HepG2 (cell line): Measurements from ENCODE around the gene ABAT. TPM values are rescaled to one million over a fixed set of nuclear protein-coding genes. Genes with fewer than 3 reads are reported as not detected.

Experiments used
- ADNP ChIP-seq: sonication (generic); formaldehyde crosslinking; IDR thresholded peaks from 2 replicates; pipeline ENCODE4 v1.4.0; 2020; ENCODE audit warnings: missing genetic modification reagents
- ARNTL ChIP-seq: sonication (generic); formaldehyde crosslinking; IDR thresholded peaks from 2 replicates; pipeline ENCODE4 v1.4.0; 2020; ENCODE audit warnings: mild to moderate bottlenecking, missing genetic modification reagents
- ATF1 ChIP-seq: IDR thresholded peaks from 2 replicates; pipeline ENCODE4 v1.6.1; 2016; ENCODE audit warnings: mild to moderate bottlenecking, control low read depth
- ATF5 ChIP-seq: sonication (generic); formaldehyde crosslinking; IDR thresholded peaks from 2 replicates; pipeline ENCODE4 v1.4.0; 2020; ENCODE audit warnings: mild to moderate bottlenecking, low read depth, missing genetic modification reagents
- BHLHE40 ChIP-seq: IDR thresholded peaks from 2 replicates; pipeline ENCODE4 v1.6.1; 2011; ENCODE audit warnings: low read length, improper control_type of control experiment
- DNMT3B ChIP-seq: conservative IDR thresholded peaks from 2 replicates; pipeline ENCODE4 v1.6.1; 2016; ENCODE audit warnings: missing biosample characterization, control low read depth
- ELF4 ChIP-seq: sonication (generic); formaldehyde crosslinking; IDR thresholded peaks from 2 replicates; pipeline ENCODE4 v1.5.0; 2020; ENCODE audit warnings: missing genetic modification reagents, mild to moderate bottlenecking, moderate library complexity, borderline replicate concordance
- FOXP1 ChIP-seq, 2 experiments: fragments of 450-650 bp in 1 of 2; IDR thresholded peaks; 2 replicates each; pipeline ENCODE4 v1.6.1; 2017 to 2018; ENCODE audit warnings: antibody characterized with exemption in 1 of 2
- GLI4 ChIP-seq: sonication (generic); formaldehyde crosslinking; IDR thresholded peaks from 2 replicates; pipeline ENCODE4 v1.5.1; 2020; ENCODE audit warnings: missing genetic modification reagents, mild to moderate bottlenecking, moderate library complexity, borderline replicate concordance
- HOMEZ ChIP-seq: IDR thresholded peaks from 2 replicates; pipeline ENCODE4 v1.6.1; 2016; ENCODE audit warnings: low read depth
- KDM2A ChIP-seq: sonication (generic); formaldehyde crosslinking; IDR thresholded peaks from 2 replicates; pipeline ENCODE4 v1.4.0; 2020; ENCODE audit warnings: low read depth, missing genetic modification reagents, borderline replicate concordance
- MAFF ChIP-seq: IDR thresholded peaks from 2 replicates; pipeline ENCODE4 v1.6.1; 2011; ENCODE audit warnings: low read depth, low read length, improper control_type of control experiment
- MXD4 ChIP-seq: IDR thresholded peaks from 2 replicates; pipeline ENCODE4 v1.6.1; 2016; ENCODE audit warnings: mild to moderate bottlenecking, missing biosample characterization, missing genetic modification reagents
- NFKBIZ ChIP-seq: IDR thresholded peaks from 2 replicates; pipeline ENCODE4 v1.6.1; 2018; ENCODE audit warnings: missing genetic modification reagents, missing compliant biosample characterization
- NR3C1 ChIP-seq: sonication (generic); formaldehyde crosslinking; IDR thresholded peaks from 2 replicates; pipeline ENCODE4 v1.4.0; 2020; ENCODE audit warnings: missing genetic modification reagents
- RBAK ChIP-seq: sonication (generic); formaldehyde crosslinking; IDR thresholded peaks from 2 replicates; pipeline ENCODE4 v1.5.1; 2020; ENCODE audit warnings: mild to moderate bottlenecking, missing genetic modification reagents
- RXRB ChIP-seq: IDR thresholded peaks from 2 replicates; pipeline ENCODE4 v1.6.1; 2016; ENCODE audit warnings: borderline replicate concordance, missing genetic modification reagents, missing compliant biosample characterization
- SCMH1 ChIP-seq: sonication (generic); formaldehyde crosslinking; IDR thresholded peaks from 2 replicates; pipeline ENCODE4 v1.9.0; 2021; ENCODE audit warnings: missing genetic modification reagents, mild to moderate bottlenecking, borderline replicate concordance
- SIX1 ChIP-seq: sonication (generic); formaldehyde crosslinking; IDR thresholded peaks from 2 replicates; pipeline ENCODE4 v1.4.0; 2020; ENCODE audit warnings: missing genetic modification reagents, borderline replicate concordance
- WIZ ChIP-seq: sonication (generic); formaldehyde crosslinking; IDR thresholded peaks from 2 replicates; pipeline ENCODE4 v1.5.1; 2020; ENCODE audit warnings: mild to moderate bottlenecking, missing genetic modification reagents
- ZNF274 ChIP-seq: sonication (generic); formaldehyde crosslinking; IDR thresholded peaks from 2 replicates; pipeline ENCODE4 v1.5.1; 2020; ENCODE audit warnings: mild to moderate bottlenecking, missing genetic modification reagents
- ZNF674 ChIP-seq: sonication (generic); formaldehyde crosslinking; IDR thresholded peaks from 2 replicates; pipeline ENCODE4 v1.5.0; 2020; ENCODE audit warnings: low read depth, mild to moderate bottlenecking, missing genetic modification reagents
- ZNF703 ChIP-seq: sonication (generic); formaldehyde crosslinking; IDR thresholded peaks from 2 replicates; pipeline ENCODE4 v1.5.1; 2020; ENCODE audit warnings: missing genetic modification reagents, mild to moderate bottlenecking, moderate library complexity, borderline replicate concordance
- ZNF879 ChIP-seq: sonication (generic); formaldehyde crosslinking; IDR thresholded peaks from 2 replicates; pipeline ENCODE4 v1.8.1; 2023; ENCODE audit warnings: missing genetic modification reagents
- polyA plus RNA-seq, 8 experiments: library from polyadenylated mRNA; depleted of rRNA in 3 of 8; stranded (reverse) in 7 of 8; unstranded in 1 of 8; fragments of >200 nt; fragmentation: Illumina TruSeq in 4 of 8; extraction: Trizol in 4 of 8; gene quantifications; 2 replicates each; pipeline versions ENCODE4 v1.2.1 to v1.2.3, GENCODE V29; 2011 to 2016; ENCODE audit warnings: low read depth in 4 of 8, missing spikeins in 1 of 8, mixed read lengths in 1 of 8; ENCODE audit not compliant: insufficient read depth in 1 of 8
- total RNA-seq, 5 experiments: library from RNA; depleted of rRNA; stranded (reverse); fragments of >200 nt; fragmentation: Illumina TruSeq; extraction: Trizol; gene quantifications; 2 replicates each; pipeline ENCODE4 v1.2.3, GENCODE V29; 2016; ENCODE audit warnings: low read depth in 1 of 5
- TF ChIP-seq, protein P1 (sequence below): fragments of 450-650 bp; IDR thresholded peaks from 2 replicates; pipeline ENCODE4 v1.6.1; 2016

Gene ABAT
- total and polyA plus RNA-seq, 2 of the 13 experiments (the other 11 are each of a cell fraction or from before 2014, with no cell fraction given): 47.6 to 97.3 TPM

- TF ChIP-seq ZNF703 (CRISPR knock-in tag): no peak
- no peak for TF ChIP-seq ARNTL (CRISPR knock-in tag)
- TF ChIP-seq RBAK (CRISPR knock-in tag): no peak
- TF ChIP-seq ZNF274 (CRISPR knock-in tag): no peak
- no peak for TF ChIP-seq WIZ
- TF ChIP-seq ATF5: no peak
- TF ChIP-seq ADNP: no peak
- no peak for TF ChIP-seq DNMT3B
- peak; percentile 76; the same call in 1 of the 2 replicates for TF ChIP-seq RXRB (CRISPR knock-in tag)
- TF ChIP-seq MAFF: no peak
- no peak for TF ChIP-seq NR3C1
- TF ChIP-seq SCMH1: no peak
- no peak for TF ChIP-seq ZNF674 (CRISPR knock-in tag)
- TF ChIP-seq FOXP1 (IDR thresholded peaks at IDR 0.05): no peak
- TF ChIP-seq FOXP1 (CRISPR knock-in tag; IDR thresholded peaks at IDR 0.05): peak; percentile 71; the same call in 1 of the 2 replicates
- peak; percentile 79; the same call in 1 of the 2 replicates for TF ChIP-seq HOMEZ
- TF ChIP-seq KDM2A: no peak
- TF ChIP-seq MXD4 (CRISPR knock-in tag): no peak
- TF ChIP-seq GLI4 (CRISPR knock-in tag): no peak
- peak; percentile 73; the same call in 1 of the 2 replicates for TF ChIP-seq SIX1 (CRISPR knock-in tag)
- TF ChIP-seq ELF4: no peak
- TF ChIP-seq ATF1 (CRISPR knock-in tag): no peak
- no peak for TF ChIP-seq BHLHE40
- TF ChIP-seq, protein P1, sequence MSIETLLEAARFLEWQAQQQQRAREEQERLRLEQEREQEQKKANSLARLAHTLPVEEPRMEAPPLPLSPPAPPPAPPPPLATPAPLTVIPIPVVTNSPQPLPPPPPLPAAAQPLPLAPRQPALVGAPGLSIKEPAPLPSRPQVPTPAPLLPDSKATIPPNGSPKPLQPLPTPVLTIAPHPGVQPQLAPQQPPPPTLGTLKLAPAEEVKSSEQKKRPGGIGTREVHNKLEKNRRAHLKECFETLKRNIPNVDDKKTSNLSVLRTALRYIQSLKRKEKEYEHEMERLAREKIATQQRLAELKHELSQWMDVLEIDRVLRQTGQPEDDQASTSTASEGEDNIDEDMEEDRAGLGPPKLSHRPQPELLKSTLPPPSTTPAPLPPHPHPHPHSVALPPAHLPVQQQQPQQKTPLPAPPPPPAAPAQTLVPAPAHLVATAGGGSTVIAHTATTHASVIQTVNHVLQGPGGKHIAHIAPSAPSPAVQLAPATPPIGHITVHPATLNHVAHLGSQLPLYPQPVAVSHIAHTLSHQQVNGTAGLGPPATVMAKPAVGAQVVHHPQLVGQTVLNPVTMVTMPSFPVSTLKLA: no peak
- TF ChIP-seq NFKBIZ (CRISPR knock-in tag): no peak
- TF ChIP-seq ZNF879 (CRISPR knock-in tag): no peak
Measured at GRCh38 chr16:8725513-8726178, 51.2 kb downstream of the ABAT start (continued).
